ENCODE data around the gene CCDC57. TPM values are rescaled to one million over a fixed set of nuclear protein-coding genes. Genes with fewer than 3 reads are reported as not detected.

Gene CCDC57
- total and polyA plus RNA-seq, 9 of the 15 experiments (the other 6 are each of a cell fraction or from before 2014, with no cell fraction given), result 0.83 to 36.2 (median 13.6) TPM

DNA sequence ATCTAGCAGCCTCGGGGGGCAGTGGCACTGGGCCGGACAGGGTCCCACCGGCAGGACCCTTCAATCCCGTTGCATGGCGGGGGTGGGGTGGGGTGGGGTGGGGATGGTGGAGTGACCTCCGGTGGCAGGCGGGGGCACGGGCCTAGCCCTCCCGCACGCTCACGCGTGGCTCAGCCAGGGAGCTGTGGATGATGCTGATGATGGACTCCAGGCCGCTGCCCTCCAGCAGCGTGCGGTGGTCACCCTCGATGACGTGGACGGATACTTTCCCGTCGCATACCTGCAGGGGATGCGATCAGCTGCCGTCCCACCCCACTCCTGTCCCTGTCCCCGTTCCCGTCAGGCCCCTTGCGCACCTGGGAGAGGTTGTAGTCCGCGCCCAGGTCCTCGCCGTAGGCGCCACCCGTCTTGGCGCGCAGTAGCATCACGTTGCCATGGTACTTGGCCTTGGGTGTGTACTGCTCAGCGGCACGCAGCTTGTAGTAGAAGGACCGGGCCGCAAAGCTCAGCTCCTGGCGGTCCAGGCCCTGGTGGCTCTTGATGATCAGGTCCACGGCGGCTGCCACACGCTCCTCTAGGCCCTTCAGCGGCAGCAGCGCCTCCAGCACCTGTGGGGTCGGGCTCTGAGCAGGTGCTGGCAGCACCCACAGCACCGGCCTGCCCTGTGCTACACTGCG lies 133.5 kb downstream of the CCDC57 start (continued):
- TF ChIP-seq, protein P1, sequence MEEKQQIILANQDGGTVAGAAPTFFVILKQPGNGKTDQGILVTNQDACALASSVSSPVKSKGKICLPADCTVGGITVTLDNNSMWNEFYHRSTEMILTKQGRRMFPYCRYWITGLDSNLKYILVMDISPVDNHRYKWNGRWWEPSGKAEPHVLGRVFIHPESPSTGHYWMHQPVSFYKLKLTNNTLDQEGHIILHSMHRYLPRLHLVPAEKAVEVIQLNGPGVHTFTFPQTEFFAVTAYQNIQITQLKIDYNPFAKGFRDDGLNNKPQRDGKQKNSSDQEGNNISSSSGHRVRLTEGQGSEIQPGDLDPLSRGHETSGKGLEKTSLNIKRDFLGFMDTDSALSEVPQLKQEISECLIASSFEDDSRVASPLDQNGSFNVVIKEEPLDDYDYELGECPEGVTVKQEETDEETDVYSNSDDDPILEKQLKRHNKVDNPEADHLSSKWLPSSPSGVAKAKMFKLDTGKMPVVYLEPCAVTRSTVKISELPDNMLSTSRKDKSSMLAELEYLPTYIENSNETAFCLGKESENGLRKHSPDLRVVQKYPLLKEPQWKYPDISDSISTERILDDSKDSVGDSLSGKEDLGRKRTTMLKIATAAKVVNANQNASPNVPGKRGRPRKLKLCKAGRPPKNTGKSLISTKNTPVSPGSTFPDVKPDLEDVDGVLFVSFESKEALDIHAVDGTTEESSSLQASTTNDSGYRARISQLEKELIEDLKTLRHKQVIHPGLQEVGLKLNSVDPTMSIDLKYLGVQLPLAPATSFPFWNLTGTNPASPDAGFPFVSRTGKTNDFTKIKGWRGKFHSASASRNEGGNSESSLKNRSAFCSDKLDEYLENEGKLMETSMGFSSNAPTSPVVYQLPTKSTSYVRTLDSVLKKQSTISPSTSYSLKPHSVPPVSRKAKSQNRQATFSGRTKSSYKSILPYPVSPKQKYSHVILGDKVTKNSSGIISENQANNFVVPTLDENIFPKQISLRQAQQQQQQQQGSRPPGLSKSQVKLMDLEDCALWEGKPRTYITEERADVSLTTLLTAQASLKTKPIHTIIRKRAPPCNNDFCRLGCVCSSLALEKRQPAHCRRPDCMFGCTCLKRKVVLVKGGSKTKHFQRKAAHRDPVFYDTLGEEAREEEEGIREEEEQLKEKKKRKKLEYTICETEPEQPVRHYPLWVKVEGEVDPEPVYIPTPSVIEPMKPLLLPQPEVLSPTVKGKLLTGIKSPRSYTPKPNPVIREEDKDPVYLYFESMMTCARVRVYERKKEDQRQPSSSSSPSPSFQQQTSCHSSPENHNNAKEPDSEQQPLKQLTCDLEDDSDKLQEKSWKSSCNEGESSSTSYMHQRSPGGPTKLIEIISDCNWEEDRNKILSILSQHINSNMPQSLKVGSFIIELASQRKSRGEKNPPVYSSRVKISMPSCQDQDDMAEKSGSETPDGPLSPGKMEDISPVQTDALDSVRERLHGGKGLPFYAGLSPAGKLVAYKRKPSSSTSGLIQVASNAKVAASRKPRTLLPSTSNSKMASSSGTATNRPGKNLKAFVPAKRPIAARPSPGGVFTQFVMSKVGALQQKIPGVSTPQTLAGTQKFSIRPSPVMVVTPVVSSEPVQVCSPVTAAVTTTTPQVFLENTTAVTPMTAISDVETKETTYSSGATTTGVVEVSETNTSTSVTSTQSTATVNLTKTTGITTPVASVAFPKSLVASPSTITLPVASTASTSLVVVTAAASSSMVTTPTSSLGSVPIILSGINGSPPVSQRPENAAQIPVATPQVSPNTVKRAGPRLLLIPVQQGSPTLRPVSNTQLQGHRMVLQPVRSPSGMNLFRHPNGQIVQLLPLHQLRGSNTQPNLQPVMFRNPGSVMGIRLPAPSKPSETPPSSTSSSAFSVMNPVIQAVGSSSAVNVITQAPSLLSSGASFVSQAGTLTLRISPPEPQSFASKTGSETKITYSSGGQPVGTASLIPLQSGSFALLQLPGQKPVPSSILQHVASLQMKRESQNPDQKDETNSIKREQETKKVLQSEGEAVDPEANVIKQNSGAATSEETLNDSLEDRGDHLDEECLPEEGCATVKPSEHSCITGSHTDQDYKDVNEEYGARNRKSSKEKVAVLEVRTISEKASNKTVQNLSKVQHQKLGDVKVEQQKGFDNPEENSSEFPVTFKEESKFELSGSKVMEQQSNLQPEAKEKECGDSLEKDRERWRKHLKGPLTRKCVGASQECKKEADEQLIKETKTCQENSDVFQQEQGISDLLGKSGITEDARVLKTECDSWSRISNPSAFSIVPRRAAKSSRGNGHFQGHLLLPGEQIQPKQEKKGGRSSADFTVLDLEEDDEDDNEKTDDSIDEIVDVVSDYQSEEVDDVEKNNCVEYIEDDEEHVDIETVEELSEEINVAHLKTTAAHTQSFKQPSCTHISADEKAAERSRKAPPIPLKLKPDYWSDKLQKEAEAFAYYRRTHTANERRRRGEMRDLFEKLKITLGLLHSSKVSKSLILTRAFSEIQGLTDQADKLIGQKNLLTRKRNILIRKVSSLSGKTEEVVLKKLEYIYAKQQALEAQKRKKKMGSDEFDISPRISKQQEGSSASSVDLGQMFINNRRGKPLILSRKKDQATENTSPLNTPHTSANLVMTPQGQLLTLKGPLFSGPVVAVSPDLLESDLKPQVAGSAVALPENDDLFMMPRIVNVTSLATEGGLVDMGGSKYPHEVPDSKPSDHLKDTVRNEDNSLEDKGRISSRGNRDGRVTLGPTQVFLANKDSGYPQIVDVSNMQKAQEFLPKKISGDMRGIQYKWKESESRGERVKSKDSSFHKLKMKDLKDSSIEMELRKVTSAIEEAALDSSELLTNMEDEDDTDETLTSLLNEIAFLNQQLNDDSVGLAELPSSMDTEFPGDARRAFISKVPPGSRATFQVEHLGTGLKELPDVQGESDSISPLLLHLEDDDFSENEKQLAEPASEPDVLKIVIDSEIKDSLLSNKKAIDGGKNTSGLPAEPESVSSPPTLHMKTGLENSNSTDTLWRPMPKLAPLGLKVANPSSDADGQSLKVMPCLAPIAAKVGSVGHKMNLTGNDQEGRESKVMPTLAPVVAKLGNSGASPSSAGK (IDR thresholded peaks at IDR 0.05), result no peak
- TF ChIP-seq SLC30A9 (CRISPR knock-in tag; IDR thresholded peaks at IDR 0.05) (no peak), HNRNPLL (IDR thresholded peaks at IDR 0.05; ENCODE audit: low read depth, low read length, poor library complexity, severe bottlenecking) (no peak), JUNB (CRISPR knock-in tag; conservative IDR thresholded peaks at IDR 0.05) (no peak), SMC3 (conservative IDR thresholded peaks at IDR 0.05; ENCODE audit: insufficient read depth, low read depth, low read length) (no peak), MED1 (CRISPR knock-in tag; IDR thresholded peaks at IDR 0.05; ENCODE audit: borderline replicate concordance) (no peak), TFAM (CRISPR knock-in tag; conservative IDR thresholded peaks at IDR 0.05) (no peak), SP2 (IDR thresholded peaks at IDR 0.05; ENCODE audit: extremely low read depth, low read depth, low read length, poor library complexity, severe bottlenecking) (no peak), CBFA2T3 (IDR thresholded peaks at IDR 0.05) (no peak), ZC3H11A (IDR thresholded peaks at IDR 0.05; ENCODE audit: low read depth, low read length) (no peak), ETV1 (tag; conservative IDR thresholded peaks at IDR 0.05; ENCODE audit: low read depth) (no peak)
- TF ChIP-seq, protein P2, sequence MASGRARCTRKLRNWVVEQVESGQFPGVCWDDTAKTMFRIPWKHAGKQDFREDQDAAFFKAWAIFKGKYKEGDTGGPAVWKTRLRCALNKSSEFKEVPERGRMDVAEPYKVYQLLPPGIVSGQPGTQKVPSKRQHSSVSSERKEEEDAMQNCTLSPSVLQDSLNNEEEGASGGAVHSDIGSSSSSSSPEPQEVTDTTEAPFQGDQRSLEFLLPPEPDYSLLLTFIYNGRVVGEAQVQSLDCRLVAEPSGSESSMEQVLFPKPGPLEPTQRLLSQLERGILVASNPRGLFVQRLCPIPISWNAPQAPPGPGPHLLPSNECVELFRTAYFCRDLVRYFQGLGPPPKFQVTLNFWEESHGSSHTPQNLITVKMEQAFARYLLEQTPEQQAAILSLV (tag; IDR thresholded peaks at IDR 0.05), result no peak
- TF ChIP-seq, protein P3, sequence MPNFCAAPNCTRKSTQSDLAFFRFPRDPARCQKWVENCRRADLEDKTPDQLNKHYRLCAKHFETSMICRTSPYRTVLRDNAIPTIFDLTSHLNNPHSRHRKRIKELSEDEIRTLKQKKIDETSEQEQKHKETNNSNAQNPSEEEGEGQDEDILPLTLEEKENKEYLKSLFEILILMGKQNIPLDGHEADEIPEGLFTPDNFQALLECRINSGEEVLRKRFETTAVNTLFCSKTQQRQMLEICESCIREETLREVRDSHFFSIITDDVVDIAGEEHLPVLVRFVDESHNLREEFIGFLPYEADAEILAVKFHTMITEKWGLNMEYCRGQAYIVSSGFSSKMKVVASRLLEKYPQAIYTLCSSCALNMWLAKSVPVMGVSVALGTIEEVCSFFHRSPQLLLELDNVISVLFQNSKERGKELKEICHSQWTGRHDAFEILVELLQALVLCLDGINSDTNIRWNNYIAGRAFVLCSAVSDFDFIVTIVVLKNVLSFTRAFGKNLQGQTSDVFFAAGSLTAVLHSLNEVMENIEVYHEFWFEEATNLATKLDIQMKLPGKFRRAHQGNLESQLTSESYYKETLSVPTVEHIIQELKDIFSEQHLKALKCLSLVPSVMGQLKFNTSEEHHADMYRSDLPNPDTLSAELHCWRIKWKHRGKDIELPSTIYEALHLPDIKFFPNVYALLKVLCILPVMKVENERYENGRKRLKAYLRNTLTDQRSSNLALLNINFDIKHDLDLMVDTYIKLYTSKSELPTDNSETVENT (CRISPR knock-in tag; IDR thresholded peaks at IDR 0.05), result no peak
